ENCODE measurements around the gene PRDM16.
A peak's percentile ranks its signal among the peaks of the same experiment; 100 is the strongest.

The PRDM16 gene

DNA sequence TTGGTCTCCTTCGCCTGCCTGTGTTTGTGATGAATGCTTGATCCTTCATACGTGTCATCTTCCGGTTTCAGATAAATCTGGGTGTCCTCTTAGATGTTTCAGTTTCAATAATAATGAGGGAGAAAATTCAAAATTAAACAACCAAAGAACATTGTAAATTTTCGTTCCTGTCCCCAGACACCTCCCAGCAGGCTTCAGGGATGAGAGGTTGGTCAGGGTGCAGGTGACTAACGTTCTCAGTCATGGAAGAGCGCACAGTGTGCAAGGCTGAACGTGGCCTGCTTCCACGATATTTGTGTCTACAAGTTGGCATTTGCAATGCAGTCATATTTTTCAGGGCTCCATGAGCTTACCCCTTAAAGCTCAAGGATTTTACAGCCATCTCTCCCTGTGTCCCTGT is 238.4 kb downstream of the PRDM16 start:
- DNase-seq (ENCODE audit: low spot score), result no peak

DNA sequence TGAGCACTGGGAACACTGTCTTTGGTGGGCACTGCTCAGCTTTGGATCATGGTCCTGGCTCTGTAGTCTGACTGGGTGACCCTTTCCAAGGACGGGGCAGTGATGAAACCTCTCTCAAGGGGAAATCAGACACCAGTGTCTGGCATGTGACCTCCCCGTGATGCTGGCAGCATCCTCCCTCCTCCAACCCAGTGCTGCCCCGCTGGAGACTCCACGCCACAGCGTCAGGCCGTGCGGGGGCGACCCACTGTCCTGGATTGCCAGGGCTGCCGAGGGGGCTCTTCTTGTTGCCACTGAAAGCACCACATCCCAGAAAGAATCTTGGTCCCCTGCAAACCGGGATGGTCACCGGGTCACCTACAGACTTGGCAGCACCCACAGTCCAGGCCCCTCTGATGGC is 239.1 kb downstream of the PRDM16 start:
- no peak for DNase-seq (ENCODE audit: low spot score)

DNA sequence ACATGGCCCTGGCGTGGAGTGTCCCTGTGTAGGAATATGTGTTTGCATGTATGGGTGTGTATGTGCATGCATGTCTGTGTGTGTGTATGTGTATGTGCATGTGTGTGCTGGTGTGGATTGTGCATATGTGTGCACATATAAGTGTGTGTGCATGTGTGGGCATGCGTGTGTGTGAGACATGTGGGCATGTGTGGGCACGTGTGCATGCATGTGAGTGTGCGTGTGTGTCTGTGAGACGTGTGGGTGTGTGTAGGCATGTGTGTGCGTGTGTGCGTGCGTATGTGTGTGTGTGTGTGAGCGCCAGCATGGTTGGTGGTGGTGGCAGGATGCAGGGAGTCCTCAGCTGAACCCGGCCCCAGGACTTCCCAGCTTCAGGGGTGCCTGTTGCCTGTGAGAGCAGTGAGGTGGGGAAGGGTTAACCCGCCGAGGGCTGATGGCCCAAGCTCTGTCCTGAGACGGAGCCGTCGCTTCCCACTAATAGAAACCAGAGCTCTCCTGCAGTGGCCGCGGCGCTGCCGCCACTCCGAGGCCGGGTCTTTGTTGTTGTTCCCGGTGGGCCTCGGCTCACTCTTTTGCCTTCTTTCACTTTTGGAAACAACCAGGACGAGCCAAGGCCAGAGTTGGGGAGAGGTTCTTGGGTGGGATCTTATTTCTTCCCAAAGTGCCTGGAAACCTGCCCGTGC is 241.9 kb downstream of the PRDM16 start:
- DNase-seq (ENCODE audit: low spot score), result no peak

DNA sequence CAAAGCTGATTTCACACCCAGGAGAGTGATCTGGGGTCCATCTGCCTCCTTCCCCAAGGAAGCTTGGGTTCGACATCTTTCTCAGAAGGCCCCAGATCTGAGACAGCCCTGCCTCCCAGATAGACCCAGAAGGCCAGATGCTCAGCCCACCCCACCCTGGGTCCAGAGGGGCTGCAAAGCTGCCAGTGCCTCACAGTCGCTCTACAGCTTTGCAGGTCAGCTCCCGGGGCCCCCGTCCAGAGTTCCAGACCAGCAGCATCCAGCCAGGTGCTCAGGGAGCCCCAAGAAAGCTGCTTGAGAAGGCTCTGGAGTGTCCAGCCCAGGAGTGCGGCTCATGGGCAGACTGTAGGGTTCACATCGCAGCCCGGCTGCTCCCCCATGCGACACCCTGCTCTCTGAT is 242.7 kb downstream of the PRDM16 start:
- no peak for DNase-seq (ENCODE audit: low spot score)

DNA sequence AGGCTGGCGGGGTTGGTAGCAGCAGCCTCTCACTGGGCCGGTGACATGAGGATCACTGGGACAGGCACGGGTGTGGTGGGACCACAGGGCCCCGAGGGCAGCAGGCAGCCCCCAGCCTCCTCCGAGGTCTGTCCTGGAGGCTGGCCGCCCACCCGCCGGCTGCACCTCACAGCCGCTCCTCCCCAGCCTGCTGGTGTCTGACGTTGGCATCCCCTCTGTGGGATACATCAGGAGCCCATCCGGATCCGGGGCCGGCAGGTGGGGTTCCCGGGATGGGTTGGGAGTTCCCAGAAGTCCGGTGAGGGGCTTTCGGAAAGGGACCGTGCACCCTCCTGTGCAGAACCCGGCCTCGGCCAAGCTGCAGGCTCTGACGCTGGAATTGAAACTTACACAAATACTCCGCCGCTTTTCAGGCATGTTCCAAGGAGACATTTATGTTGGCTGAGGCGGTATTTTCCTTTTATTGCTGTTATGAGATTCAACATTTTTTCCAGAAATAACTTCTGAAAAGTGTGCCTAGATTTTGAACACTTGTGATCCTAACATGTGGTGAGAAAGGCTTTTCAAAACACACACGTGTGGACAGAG is 243.4 kb downstream of the PRDM16 start:
- no peak for DNase-seq (ENCODE audit: low spot score)

DNA sequence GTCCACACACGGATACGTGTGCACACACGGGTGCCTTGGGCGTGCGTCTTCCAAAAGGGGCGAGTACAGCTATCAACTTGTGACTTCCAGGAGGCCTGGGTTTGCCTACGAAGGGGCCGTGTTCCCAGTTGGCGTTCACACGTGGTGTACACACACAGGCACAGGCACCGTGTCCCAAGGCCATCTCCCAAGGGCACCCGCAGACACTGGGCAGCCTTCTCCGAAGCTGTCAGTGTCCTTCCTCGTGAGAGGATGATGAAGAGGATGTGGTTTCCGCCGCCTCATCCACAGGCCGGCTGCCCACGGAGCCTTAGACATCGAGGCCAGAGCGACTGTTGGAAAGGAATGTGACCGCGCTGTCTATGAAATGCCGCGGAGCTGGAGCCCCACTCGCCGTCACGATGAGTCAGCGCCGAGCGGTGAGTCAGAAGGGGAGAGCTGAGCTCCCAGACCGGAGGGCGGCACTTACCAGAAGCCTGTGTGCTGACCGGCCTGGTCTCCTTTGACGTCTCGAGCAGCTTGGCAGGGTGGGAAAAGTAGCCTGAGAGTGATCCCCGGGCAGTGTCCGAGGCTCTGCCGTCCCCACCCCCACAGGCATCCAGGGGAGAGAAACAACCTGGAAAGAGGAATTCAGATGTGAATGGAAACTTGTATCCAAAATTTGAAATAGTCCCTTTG is 244.0 kb downstream of the PRDM16 start:
- peak; percentile 65 for DNase-seq (ENCODE audit: low spot score)

DNA sequence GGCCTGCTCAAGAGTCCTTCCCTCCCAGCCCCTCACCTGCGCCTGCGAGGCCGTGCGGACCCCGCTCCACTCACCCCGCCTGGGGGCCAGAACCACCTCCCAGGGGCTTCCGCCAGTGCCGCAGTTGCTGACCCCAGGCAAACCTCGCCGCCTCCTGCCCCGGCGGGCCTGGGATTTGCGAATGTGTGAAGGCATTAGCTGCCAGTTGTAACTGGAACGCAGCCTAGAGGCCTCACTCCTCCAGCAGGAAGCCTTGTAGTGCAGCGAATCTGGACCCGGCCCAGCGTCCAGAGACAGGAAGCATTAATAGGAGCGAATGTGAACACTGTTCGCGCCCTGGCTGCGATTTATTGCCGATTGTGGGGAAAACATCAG is 244.6 kb downstream of the PRDM16 start:
- DNase-seq (ENCODE audit: low spot score), result no peak

DNA sequence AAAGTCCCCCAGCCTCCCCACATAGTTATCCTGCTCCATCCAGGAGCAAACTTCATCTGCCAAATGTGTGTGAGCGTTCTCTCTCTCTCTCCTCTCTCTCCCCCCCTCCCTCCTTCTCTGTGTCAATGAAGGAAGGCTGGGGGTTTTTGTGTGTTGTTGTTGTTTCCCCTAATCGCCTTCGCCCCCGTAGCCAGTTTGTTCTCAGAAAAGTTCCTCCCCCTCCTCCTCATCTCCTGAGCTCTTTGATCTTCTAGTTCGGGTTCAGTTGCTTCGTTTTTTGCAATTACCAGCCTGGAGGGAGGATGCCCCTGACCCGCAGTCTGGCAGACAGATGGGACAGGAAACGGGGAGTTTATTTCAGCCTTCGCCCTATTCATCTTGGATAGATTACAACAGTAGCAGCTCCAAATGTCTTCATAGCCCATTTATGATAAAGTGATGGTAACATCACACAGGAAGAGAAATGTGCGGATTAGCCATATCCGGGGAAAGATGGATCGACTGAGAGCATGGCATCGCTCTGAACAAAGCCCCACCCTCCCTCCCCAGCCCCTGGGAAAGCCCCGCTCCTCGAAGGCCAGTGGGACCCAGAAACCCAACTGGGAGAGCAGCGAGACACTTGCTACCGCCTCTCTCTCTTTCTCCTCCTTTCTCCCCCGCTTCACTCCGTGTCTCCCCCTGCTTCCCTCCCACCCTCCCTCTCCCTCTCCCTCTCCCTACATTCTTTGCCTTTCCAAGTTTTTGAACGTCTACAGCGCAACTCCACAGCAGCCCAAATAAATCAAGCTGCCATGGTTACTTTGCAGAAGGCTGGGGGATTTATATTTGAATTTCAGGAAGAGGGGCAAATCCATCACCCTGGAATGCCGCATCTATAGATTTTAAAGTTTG is 245.7 kb downstream of the PRDM16 start:
- no peak for DNase-seq (ENCODE audit: low spot score)

DNA sequence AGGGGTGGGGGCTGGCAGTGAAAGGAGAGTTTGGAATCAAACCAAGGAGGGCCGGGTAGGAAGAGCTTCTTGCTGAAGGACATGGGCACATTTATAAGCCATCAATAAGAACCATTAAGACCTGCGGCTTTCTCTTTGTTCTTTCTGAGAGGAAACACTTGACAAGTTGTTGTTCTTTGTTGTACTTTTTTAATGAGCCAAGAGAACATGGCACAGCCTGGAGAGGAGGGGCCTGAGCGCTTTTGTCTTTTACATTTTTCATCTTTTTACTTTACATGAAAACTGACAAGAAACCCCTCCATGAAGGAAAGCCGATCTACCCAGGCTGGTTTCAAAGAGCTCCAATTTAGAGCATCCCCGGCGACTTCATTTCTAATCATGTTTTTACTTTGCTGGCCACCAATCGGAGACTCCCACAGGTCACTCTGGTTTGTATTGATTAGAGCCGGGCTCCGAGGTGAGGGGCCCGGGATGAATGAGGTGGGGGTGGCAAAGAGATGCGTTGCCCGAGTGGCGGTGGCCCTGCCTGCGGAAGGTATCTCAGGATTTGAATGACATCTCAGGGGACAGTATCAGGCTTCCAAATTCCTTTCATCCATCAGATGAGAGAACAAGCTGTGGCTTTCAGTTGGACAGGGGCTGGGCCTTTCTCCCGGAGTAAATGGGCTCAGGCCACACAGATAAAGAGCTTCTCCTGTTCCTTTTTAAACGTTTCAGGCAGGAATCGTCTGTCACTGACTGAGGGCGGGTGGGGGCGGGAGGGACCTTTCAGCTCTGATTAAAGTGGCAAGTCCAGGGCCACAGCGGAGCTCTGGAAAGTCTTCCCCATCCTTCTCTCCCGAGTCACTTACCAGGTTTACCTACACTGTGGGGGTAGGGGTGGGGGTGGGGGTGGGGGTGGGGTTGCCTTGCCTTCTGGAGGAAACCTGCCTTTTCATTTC is 246.7 kb downstream of the PRDM16 start:
- no peak for DNase-seq (ENCODE audit: low spot score)

DNA sequence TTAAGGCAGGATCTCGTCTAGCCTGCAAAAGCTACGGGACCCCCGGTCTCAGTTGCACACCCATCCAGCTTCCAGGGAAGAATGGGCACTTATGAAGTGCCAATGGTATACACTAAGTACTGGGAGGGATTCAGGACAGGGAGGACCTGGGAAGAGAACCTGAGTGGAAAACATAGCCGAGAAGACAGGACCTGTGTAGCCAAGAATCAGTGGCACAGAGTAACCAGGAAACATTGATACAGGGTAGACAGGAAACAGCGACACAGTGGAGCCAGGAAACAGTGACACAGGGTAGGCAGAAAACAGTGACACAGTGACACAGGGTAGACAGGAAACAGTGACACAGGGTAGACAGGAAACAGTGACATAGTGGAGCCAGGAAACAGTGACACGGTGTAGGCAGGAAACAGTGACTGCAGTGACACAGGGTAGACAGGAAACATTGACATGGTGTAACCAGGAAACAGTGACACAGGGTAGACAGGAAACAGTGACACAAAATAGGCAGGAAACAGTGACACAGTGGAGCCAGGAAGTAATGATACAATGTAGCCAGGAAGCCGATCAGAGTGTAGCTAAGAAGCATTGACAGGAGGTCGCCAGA is 247.4 kb downstream of the PRDM16 start:
- no peak for DNase-seq (ENCODE audit: low spot score)

DNA sequence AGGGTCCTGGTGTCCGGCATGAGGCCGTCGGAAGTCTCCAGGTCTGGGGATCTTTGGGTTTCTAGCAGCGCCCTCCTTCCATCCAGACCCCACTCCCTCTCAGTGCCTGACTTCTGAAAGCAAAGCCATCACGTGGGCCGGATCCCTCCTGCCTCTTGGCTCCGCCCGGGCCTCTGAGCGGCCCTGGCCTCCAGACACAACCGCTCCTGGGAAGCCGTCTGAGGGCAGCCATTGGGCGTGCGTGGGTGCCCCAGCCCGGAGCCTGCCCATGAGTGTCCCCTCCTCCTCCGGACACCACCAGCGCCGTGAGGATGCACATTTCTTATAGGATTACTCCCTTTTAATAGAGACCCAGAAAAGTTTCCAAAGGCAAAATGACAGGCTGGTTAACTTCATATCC is 248.5 kb downstream of the PRDM16 start:
- DNase-seq (ENCODE audit: low spot score), result no peak

DNA sequence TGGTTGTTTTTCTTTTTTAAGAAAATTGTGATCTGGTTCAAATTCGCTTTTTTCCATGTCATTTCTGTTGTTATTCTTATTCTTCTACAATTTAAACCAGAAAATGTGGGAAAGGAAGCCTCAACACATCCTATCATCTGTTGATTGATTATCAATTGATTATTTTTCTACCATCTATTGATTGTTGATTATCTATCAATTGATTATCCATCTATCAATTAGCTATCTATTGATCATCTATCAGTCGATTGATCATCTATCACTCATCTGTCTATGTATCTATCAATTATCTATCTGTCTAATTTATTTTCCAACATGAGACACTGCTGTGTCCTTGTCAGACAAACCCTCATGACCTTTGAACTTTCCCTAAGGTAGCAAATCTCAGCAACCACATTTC is 249.3 kb downstream of the PRDM16 start:
- no peak for DNase-seq (ENCODE audit: low spot score)

DNA sequence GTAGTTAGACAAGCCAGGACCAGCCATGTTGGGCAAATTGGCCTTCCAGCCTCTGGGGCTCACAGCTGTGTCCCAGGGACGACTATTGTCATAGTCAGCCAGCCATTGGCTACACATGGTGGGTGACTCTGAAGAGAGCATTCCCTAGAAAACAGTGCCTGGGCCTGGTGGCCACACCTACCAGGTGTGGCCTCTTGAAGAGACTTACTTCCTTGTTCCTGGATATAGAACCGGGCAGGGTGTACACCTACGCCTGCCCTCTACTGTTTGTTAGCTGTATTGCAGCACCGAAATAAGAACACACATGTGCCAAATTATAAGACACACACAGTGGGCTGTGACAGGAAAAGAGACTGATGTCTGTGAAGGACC is 250.9 kb downstream of the PRDM16 start:
- DNase-seq (ENCODE audit: low spot score), result peak; percentile 61

DNA sequence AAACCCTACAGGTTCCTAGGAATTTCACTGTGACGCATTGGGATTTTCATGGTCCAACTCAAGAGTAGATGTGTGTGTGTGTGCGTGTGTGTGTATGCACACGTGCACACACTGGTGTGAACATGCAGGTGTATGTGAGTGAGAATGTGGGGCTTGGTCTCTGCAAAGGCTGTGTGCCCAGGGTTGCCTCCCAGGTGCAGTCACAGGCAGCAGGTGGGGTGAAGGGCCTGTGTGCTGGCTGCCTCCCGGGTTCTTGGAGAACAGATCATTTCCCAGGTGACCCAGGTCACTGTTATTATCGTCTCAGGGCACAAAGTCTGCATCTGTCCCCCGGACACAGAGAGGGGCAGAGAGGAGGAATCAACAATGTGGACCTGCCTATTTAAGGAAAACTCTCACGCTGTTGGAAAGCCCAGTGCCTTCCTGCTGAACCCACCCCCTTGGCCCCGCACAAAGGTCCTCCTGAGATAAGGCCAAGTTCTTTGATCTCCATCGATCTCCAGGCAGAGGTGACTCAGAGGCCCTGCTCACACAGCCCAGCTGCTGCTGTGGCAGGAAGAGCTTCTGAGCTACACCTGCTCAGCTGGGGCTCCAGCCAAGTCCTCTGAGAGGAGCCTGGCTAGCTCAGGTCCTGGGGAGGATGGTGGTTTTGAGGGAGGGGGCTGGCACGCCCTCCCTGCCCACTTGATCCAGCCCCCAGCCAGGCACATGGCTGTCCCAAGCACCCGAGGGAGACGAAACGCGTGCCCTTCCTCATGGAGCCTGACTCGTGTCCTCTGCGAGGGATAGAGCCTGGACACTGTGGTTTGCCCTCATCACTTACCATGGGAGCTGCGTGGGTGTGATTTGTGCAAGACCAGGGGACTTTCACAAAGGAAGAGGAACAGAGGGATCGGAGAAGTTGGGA is 251.5 kb downstream of the PRDM16 start:
- no peak for DNase-seq (ENCODE audit: low spot score)

DNA sequence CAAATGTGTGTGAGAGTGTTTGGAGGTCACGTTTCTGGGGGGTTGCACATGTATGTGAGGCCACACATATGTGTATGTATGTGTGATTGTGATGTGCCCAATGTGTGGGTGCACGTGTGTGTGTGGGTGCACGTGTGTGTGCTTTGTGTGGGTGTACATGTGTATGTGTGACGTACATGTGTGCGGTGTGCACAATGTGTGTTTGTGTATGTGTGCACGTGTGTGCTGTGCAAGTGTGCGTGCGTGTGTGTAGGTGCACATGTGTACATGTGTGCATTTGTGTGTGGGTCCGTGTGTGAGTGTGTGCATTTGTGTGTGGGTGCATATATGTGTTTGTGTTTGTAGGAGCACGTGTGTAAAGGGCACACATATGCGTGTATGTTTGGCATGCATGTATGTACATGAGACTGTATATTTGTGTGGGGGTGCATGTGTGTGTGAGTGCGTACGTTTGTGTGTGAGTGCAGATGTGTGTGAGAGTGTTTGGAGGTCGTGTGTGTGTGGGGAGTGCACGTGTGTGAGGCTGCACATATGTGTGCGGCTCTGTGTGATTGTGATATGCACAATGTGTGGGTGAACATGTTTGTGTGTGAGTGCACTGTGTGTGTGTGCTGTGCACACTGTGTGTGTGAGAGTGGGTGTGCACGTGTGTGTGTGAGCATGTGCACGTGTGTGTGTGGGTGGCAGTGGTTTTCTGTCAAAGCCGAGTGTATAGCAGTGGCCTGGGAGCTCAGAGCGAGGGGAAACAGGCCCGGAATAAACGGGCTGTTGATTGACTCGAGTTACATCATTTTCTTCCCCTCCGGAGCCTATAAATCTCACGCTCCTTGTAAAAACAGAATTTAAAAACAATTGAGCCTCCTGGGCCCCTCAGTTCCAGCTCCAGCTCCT is 252.8 kb downstream of the PRDM16 start:
- no peak for DNase-seq (ENCODE audit: low spot score)

DNA sequence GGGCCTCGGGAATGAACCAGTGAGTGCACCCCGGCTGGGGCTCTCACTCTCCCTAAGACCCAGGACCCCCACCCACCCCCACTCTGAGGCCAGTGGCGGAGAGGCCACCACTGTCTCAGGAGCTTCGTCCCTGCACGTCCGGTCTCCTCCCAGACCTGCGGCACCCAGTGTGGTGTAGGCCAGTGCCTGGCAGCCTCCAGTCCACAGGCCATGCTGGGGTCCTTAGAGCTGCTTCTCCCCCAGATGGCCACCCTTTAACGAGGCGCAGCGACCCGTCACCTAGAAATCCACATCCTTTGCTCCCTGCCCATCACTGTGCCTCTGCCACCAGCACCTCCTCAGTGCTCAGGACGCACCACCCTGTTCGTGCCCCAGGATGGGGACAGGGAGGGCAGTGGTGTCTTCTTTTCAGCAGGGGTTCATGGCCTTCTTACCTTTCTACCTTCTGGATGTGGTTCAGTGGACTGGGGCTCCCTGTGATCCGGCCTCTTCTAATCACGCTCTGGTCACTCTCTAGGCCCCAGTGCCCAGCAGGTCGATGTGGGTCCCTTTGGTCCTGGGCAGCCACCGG is 253.5 kb downstream of the PRDM16 start:
- DNase-seq (ENCODE audit: low spot score), result no peak

DNA sequence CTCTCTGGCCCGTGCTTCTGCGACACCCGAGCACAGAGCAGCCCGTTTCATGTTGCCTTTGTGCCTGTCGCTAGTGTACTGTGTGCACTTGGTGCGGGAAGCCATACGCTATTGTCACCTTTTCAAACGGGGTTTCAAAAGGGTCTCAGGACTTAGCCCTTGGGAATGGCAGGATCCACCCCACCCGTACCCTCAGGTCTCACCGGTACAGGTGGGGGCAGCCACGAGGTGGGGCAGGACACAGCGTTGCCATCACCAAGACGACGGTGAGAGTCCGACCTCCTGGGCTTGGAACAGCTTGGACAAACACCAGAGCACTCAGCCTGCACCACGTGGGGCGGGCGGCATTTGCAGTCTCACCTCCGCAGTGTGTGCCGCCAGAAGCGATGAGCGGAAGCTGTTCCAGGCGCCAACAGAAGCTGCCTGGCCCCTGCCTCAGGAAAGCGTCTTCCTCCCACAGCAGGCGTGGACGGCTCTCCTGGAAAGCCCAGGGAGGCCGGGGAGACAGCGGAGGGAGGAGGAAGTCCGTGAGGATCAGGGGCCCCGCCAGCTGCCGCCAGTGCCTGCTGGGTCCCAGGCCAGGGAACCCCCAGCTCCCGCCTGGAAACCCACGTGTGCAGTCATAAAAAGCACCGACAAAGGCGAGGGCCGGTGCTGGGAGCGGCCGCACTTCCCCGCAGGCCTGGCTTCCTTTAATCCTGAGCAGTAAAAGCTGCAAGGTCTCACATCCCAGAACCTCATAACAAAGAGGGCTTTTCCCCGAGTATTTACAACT is 254.2 kb downstream of the PRDM16 start:
- no peak for DNase-seq (ENCODE audit: low spot score)
